K562 (cell line): Measurements from ENCODE around the gene ADAP1. TPM values are rescaled to one million over a fixed set of nuclear protein-coding genes. Genes with fewer than 3 reads are reported as not detected.

Source experiments
- ATAC-seq: fragments of 200-7000 bp; cut with Tn5 transposase; 3 replicates; pipeline ENCODE4 v1.9.1; 2020; ENCODE audit warnings: moderate library complexity
- BruUV-seq: library from RNA; stranded (reverse); fragments of 400-500 nt; replicated peaks from 2 replicates; lab custom pipeline; 2021; lab: Mats Ljungman, UMichigan
- CTCF ChIA-PET: fragments of 300-600 bp; formaldehyde crosslinking; extraction: SDS; loops from one replicate; lab custom pipeline; 2021; ENCODE audit warnings: low intra/inter-chr PET ratio; lab: Yijun Ruan, JAX
- POLR2A ChIA-PET: fragments of 300-600, 350-650 bp; sonication (Branson Sonifier 250); formaldehyde crosslinking; extraction: SDS; loops from one replicate; lab custom pipeline; 2021; ENCODE audit warnings: antibody characterized with exemption, inconsistent platforms; lab: Yijun Ruan, JAX
- DNase-seq, 4 experiments: peaks; one replicate each; pipeline versions ENCODE4 v3.0.0 to v3.0.0-alpha.2; 2011 to 2018; ENCODE audit warnings: low spot score in 3 of 4, mixed read lengths in 3 of 4; ENCODE audit errors: extremely low read depth in 1 of 4
- FAIRE-seq: peaks from 2 replicates; lab custom pipeline; 2011; peaks lifted over from hg19 to GRCh38; lab: Jason Lieb, UNC
- H2AFZ ChIP-seq: 2 replicates; pipeline ENCODE4 v1.6.0; 2011; ENCODE audit warnings: low read depth, low read length, control low read depth, inconsistent platforms
- H3K27ac ChIP-seq: fragments of 200-600 bp; 3 replicates; pipeline ENCODE4 v1.8.0; 2011; ENCODE audit warnings: low read depth, mild to moderate bottlenecking, control low read depth, inconsistent platforms, low read length, moderate library complexity, mixed read lengths; ENCODE audit errors: extremely low read depth
- H3K27me3 ChIP-seq, 2 experiments: fragments of 300-600 bp in 1 of 2; 2 replicates in 1 of 2; 3 replicates in 1 of 2; pipeline versions ENCODE4 v1.6.0 to v1.8.0; 2011; ENCODE audit warnings: inconsistent platforms in 2 of 2, low read length in 2 of 2, mild to moderate bottlenecking in 1 of 2, mixed read lengths in 1 of 2, moderate library complexity in 1 of 2; ENCODE audit not compliant: control insufficient read depth in 2 of 2, insufficient read depth in 2 of 2
- H3K36me3 ChIP-seq: fragments of 300-600 bp; 3 replicates; pipeline ENCODE4 v1.8.0; 2011; ENCODE audit warnings: mild to moderate bottlenecking, low read length, inconsistent platforms; ENCODE audit not compliant: control insufficient read depth, insufficient read depth
- H3K4me1 ChIP-seq, 2 experiments: fragments of 200-600 bp in 1 of 2; replicated peaks in 1 of 2; 2 replicates in 1 of 2; 3 replicates in 1 of 2; pipeline versions ENCODE4 v1.5.1 to v1.8.0; 2011; ENCODE audit warnings: inconsistent platforms in 2 of 2, low read length in 2 of 2, mild to moderate bottlenecking in 1 of 2, mixed read lengths in 1 of 2, moderate library complexity in 1 of 2; ENCODE audit not compliant: control insufficient read depth in 2 of 2, insufficient read depth in 2 of 2
- H3K4me2 ChIP-seq: 2 replicates; pipeline ENCODE4 v1.6.1; 2011; ENCODE audit warnings: low read length, control low read depth, inconsistent platforms, mixed read lengths; ENCODE audit not compliant: insufficient read depth
- H3K4me3 ChIP-seq: fragments of 200-600 bp; sonication (generic), shearing (Covaris generic); 2 replicates; pipeline ENCODE4 v1.5.1; 2016; ENCODE audit warnings: control low read depth, inconsistent platforms
- H3K79me2 ChIP-seq: fragments of 200-600 bp; 3 replicates; pipeline ENCODE4 v1.8.0; 2011; ENCODE audit warnings: low read length, inconsistent platforms; ENCODE audit not compliant: control insufficient read depth, insufficient read depth
- H3K9ac ChIP-seq, 2 experiments: 2 replicates each; pipeline versions ENCODE4 v1.6.0 to v1.6.1; 2011; ENCODE audit warnings: low read depth in 2 of 2, low read length in 2 of 2, control low read depth in 1 of 2, inconsistent platforms in 1 of 2, mild to moderate bottlenecking in 1 of 2, mixed read lengths in 1 of 2; ENCODE audit not compliant: insufficient read depth in 1 of 2
- H3K9me1 ChIP-seq: one replicate; pipeline ENCODE4 v1.6.0; 2011; ENCODE audit warnings: inconsistent platforms, mild to moderate bottlenecking, low read length, moderate library complexity; ENCODE audit not compliant: control insufficient read depth, insufficient read depth
- H3K9me3 ChIP-seq: replicated peaks from 2 replicates; pipeline ENCODE4 v1.5.1; 2011; ENCODE audit warnings: low read depth, low read length, inconsistent platforms; ENCODE audit not compliant: control insufficient read depth, insufficient read depth
- H4K20me1 ChIP-seq: replicated peaks from 2 replicates; pipeline ENCODE4 v1.6.1; 2011; ENCODE audit warnings: low read length, inconsistent platforms, mixed read lengths; ENCODE audit not compliant: control insufficient read depth, insufficient read depth
- MAX ChIP-seq: sonication (generic); formaldehyde crosslinking; IDR thresholded peaks from 2 replicates; pipeline ENCODE4 v1.9.0; 2022; ENCODE audit warnings: mild to moderate bottlenecking, missing genetic modification reagents
- SMAD3 ChIP-seq: fragments of 450-650 bp; formaldehyde crosslinking; conservative IDR thresholded peaks from 2 replicates; pipeline ENCODE4 v1.4.0; 2020; ENCODE audit warnings: mild to moderate bottlenecking
- SMARCA4 ChIP-seq: fragments of 450-650 bp; IDR thresholded peaks from 2 replicates; pipeline ENCODE4 v1.6.1; 2016
- SP1 ChIP-seq: sonication (generic); formaldehyde crosslinking; IDR thresholded peaks from 2 replicates; pipeline ENCODE4 v1.8.1; 2022; ENCODE audit warnings: mild to moderate bottlenecking, missing genetic modification reagents
- TEAD4 ChIP-seq, 2 experiments: sonication (generic) in 1 of 2; formaldehyde crosslinking in 1 of 2; IDR thresholded peaks; 2 replicates each; pipeline versions ENCODE4 v1.6.1 to v1.8.0; 2012 to 2022; ENCODE audit warnings: borderline replicate concordance in 1 of 2, inconsistent platforms in 1 of 2, low read length in 1 of 2, mild to moderate bottlenecking in 1 of 2, missing genetic modification reagents in 1 of 2
- ZNF644 ChIP-seq: fragments of 200-800 bp; sonication (Bioruptor generic); IDR thresholded peaks from 2 replicates; pipeline ENCODE4 v1.6.1; 2016; ENCODE audit warnings: low read depth, missing genetic modification characterization, missing compliant biosample characterization
- WGBS: fragments of 100-300 bp; shearing (Covaris generic); methylation state at CpG from one replicate; pipeline ENCODE4 v1.1.6; 2016; ENCODE audit warnings: low coverage, mixed read lengths; ENCODE audit not compliant: insufficient coverage; ENCODE audit errors: missing lambda C conversion rate; 5-methylcytosine and 5-hydroxymethylcytosine counted together
- in situ Hi-C: fragments of 300-500 bp; cut with MboI; formaldehyde crosslinking; loops from 4 replicates; pipeline ENCODE4 v1.15.0; 2018; ENCODE audit warnings: inconsistent platforms, mixed read lengths
- intact Hi-C: fragments of 100-400 bp; cut with micrococcal nuclease; formaldehyde crosslinking; loops from 2 replicates; pipeline ENCODE4 v1.14.2; 2022
- polyA plus RNA-seq, 8 experiments: library from polyadenylated mRNA; depleted of rRNA in 4 of 8; stranded (reverse) in 5 of 8; unstranded in 3 of 8; fragments of >200 nt; fragmentation: Nextera tagmentation in 2 of 8; fragmentation: Illumina TruSeq in 1 of 8; extraction: Ambion mirVana in 2 of 8; extraction: Trizol in 1 of 8; gene quantifications; 2 replicates each; pipeline versions ENCODE4 v1.2.1 to v1.2.3, GENCODE V29; 2011 to 2014; ENCODE audit warnings: inconsistent platforms in 1 of 8, missing spikeins in 1 of 8
- total RNA-seq, 7 experiments: library from RNA; depleted of rRNA in 6 of 7; stranded (reverse); fragments of >200 nt in 6 of 7; fragmentation: Illumina TruSeq in 2 of 7; extraction: Trizol in 2 of 7; gene quantifications; 2 replicates each; pipeline versions ENCODE4 v1.2.1 to v1.2.3, GENCODE V29; 2011 to 2021; ENCODE audit warnings: low replicate concordance in 1 of 7
- TF ChIP-seq, protein P1 (sequence below): fragments of 450-650 bp; formaldehyde crosslinking; IDR thresholded peaks from 2 replicates; pipeline ENCODE4 v1.4.0; 2020; ENCODE audit warnings: mild to moderate bottlenecking

ADAP1 gene
- total and polyA plus RNA-seq, 9 of the 15 experiments (the other 6 are each of a cell fraction or from before 2014, with no cell fraction given): 0.27 to 1.4 (median 0.52) TPM; not detected in 3

GRCh38 chr7:935874-936385, 18.6 kb downstream of the ADAP1 start:
- no peaks in the 10 kb centered on the region for H3K36me3 ChIP-seq
- POLR2A ChIA-PET: interaction anchor here (0.6 kb wide), 1 partner anchor 17 kb away, joined by 3 read pairs; no protein-coding TSS in a partner anchor
- H3K4me2 ChIP-seq: no peak overlapping the region
- no peak overlapping the region for H3K27ac ChIP-seq
- no peak overlapping the region for H3K4me3 ChIP-seq
- H4K20me1 ChIP-seq: 0 out of 2 replicates have a peak, but pooled peaks cover 4% of the 10 kb centered on the region
- no TSS peak for BruUV-seq
- no peak for DNase-seq
- TF ChIP-seq SMAD3 (no peak), MAX (peak; percentile 27; the same call in 1 of the 2 replicates)
- H3K27me3 ChIP-seq: peaks cover 2 to 36% of the 10 kb centered on the region in 2 experiments; a peak in 3 of 5 replicates
- no peak overlapping the region for H3K9ac ChIP-seq
- in situ Hi-C loops (no loop called here), intact Hi-C loops (no loop called here)
- H3K79me2 ChIP-seq: no peaks in the 10 kb centered on the region
- CTCF ChIA-PET: no interaction called here
- peaks cover 8% of the 10 kb centered on the region for H3K9me3 ChIP-seq
- WGBS: 47% methylated on average over 28 of the region's 28 CpGs
- no peaks in the 10 kb centered on the region for H3K9me1 ChIP-seq
- no peak overlapping the region for H2AFZ ChIP-seq
- no peak for FAIRE-seq
- ATAC-seq: 0 out of 3 replicates have a peak, but pooled peaks have one; percentile 34
- H3K4me1 ChIP-seq: peaks cover 0 to 28% of the 10 kb centered on the region in 2 experiments; a peak in 2 of 5 replicates

DNA sequence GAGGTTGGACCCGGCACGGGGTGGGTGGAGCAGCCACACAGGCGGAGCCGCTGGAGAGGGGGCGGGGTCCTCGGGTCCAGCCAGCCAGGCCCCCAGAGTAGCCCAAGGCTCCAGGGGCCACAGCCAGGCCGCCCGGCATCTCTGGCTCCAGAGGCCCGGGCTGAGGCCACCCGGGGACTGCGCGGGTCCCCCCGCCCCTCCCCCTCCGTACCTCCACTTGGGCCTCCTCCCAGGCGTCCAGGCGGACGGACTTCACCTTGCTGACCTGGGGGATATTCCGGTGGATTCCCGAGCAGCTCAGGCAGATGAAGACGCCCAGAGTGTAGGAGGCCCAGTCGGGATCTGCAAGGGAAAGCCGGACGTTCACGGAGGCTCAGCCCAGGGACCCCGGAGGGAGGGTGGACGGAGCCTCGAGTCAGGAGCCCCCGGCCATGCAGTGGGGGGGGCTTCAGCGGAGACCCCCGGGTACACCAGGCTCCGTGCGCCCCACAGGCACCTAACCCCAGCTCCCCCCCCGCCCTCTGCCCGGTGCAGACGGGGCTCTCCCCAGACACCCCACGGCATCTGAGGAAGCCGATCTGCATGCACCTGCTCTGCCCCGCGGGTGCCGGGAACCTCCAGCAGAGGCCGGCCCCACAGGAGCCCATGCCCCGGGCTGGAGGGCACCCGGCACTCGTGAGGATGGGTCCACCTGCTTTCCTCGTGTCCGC, 19.2 kb downstream of the ADAP1 start:
- CTCF ChIA-PET: interaction anchor here (0.6 kb wide), 1 partner anchor 723 kb away, joined by 3 read pairs; no protein-coding TSS in a partner anchor
- POLR2A ChIA-PET: interaction anchor here (0.6 to 1.0 kb wide), 2 partner anchors 12 to 17 kb away, joined by 3 read pairs; no protein-coding TSS in a partner anchor
- H4K20me1 ChIP-seq: 0 out of 2 replicates have a peak, but pooled peaks cover 4% of the 10 kb centered on the region
- peaks cover 5% of the 10 kb centered on the region for H3K9me3 ChIP-seq
- peaks cover 2 to 36% of the 10 kb centered on the region in 2 experiments; a peak in 3 of 5 replicates for H3K27me3 ChIP-seq
- 26% methylated on average over 22 of the region's 46 CpGs for WGBS
- in situ Hi-C loops: no loop called here
- no TSS peak for BruUV-seq
- ATAC-seq: peak; percentile 31; the same call in 1 of the 3 replicates
- H3K79me2 ChIP-seq: no peaks in the 10 kb centered on the region
- no peak overlapping the region for H3K27ac ChIP-seq
- H3K4me3 ChIP-seq: no peak overlapping the region
- no peak overlapping the region for H3K9ac ChIP-seq
- no peaks in the 10 kb centered on the region for H3K9me1 ChIP-seq
- FAIRE-seq: no peak
- intact Hi-C loops: no loop called here
- no peak overlapping the region for H3K4me2 ChIP-seq
- no peak overlapping the region for H2AFZ ChIP-seq
- H3K36me3 ChIP-seq: no peaks in the 10 kb centered on the region
- H3K4me1 ChIP-seq: peaks cover 0 to 28% of the 10 kb centered on the region in 2 experiments; a peak in 2 of 5 replicates
- no peak for DNase-seq
- TF ChIP-seq TEAD4 (IDR thresholded peaks at IDR 0.05; ENCODE audit: low read length) (no peak), TEAD4 (CRISPR knock-in tag; IDR thresholded peaks at IDR 0.05; ENCODE audit: borderline replicate concordance) (no peak), SMARCA4 (no peak), ZNF644 (no peak), SP1 (no peak)
- TF ChIP-seq, protein P1, sequence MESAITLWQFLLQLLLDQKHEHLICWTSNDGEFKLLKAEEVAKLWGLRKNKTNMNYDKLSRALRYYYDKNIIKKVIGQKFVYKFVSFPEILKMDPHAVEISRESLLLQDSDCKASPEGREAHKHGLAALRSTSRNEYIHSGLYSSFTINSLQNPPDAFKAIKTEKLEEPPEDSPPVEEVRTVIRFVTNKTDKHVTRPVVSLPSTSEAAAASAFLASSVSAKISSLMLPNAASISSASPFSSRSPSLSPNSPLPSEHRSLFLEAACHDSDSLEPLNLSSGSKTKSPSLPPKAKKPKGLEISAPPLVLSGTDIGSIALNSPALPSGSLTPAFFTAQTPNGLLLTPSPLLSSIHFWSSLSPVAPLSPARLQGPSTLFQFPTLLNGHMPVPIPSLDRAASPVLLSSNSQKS (CRISPR knock-in tag): no peak
